Measurements from ENCODE around the gene ZBTB16.

The ZBTB16 gene

DNA sequence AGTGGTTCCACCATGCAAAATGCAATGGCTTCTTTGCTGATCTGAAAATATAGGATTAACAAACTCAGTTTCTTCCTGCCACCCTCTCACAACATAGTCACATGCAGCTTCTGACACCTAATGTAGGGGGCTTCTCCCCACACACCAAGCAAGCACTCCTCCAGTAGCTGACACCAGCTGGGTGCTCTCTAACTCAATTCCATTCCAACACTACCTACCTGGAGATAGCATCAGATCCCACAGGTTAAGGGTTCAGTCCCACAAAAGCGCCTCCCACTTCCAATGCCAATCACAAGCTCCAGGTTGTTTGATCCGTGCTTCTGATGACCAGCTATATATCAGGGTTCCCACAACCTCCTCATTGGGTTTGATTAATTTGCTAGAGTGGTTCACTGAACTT is 204.9 kb downstream of the ZBTB16 start:
- no peak for TF ChIP-seq EZH2phosphoT487 (IDR thresholded peaks at IDR 0.05; ENCODE audit: low read length)
- TF ChIP-seq, protein P1, sequence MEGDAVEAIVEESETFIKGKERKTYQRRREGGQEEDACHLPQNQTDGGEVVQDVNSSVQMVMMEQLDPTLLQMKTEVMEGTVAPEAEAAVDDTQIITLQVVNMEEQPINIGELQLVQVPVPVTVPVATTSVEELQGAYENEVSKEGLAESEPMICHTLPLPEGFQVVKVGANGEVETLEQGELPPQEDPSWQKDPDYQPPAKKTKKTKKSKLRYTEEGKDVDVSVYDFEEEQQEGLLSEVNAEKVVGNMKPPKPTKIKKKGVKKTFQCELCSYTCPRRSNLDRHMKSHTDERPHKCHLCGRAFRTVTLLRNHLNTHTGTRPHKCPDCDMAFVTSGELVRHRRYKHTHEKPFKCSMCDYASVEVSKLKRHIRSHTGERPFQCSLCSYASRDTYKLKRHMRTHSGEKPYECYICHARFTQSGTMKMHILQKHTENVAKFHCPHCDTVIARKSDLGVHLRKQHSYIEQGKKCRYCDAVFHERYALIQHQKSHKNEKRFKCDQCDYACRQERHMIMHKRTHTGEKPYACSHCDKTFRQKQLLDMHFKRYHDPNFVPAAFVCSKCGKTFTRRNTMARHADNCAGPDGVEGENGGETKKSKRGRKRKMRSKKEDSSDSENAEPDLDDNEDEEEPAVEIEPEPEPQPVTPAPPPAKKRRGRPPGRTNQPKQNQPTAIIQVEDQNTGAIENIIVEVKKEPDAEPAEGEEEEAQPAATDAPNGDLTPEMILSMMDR (IDR thresholded peaks at IDR 0.05; ENCODE audit: low read length), result no peak
- no peak for TF ChIP-seq EZH2 (optimal IDR thresholded peaks at IDR 0.05; ENCODE audit: low read depth, low read length)
- Histone ChIP-seq H3K4me1 (ENCODE audit: low read length) (no peaks in the 10 kb centered on the region), H3F3A (ENCODE audit: insufficient read depth, low read length) (no peaks in the 10 kb centered on the region), H3K4me2 (ENCODE audit: low read depth, low read length) (no peak overlapping the region), H3K9me3 (replicated peaks; ENCODE audit: insufficient read depth, low read length) (no peaks in the 10 kb centered on the region), H3K4me3 (ENCODE audit: low read length) (no peak overlapping the region), H4K20me1 (ENCODE audit: insufficient read depth, low read length) (no peaks in the 10 kb centered on the region), H3K79me2 (ENCODE audit: low read length) (no peaks in the 10 kb centered on the region), H3K27ac (ENCODE audit: low read length) (no peak overlapping the region), H3K9ac (ENCODE audit: low read length) (no peak overlapping the region), H3K36me3 (replicated peaks; ENCODE audit: insufficient read depth, low read length) (no peaks in the 10 kb centered on the region), H2AFZ (ENCODE audit: low read length) (no peak overlapping the region), H3K27me3 (replicated peaks; ENCODE audit: insufficient read depth, low read length) (no peaks in the 10 kb centered on the region), H3K9me2 (replicated peaks; ENCODE audit: insufficient read depth, low read length) (no peaks in the 10 kb centered on the region)
- no peak for DNase-seq

DNA sequence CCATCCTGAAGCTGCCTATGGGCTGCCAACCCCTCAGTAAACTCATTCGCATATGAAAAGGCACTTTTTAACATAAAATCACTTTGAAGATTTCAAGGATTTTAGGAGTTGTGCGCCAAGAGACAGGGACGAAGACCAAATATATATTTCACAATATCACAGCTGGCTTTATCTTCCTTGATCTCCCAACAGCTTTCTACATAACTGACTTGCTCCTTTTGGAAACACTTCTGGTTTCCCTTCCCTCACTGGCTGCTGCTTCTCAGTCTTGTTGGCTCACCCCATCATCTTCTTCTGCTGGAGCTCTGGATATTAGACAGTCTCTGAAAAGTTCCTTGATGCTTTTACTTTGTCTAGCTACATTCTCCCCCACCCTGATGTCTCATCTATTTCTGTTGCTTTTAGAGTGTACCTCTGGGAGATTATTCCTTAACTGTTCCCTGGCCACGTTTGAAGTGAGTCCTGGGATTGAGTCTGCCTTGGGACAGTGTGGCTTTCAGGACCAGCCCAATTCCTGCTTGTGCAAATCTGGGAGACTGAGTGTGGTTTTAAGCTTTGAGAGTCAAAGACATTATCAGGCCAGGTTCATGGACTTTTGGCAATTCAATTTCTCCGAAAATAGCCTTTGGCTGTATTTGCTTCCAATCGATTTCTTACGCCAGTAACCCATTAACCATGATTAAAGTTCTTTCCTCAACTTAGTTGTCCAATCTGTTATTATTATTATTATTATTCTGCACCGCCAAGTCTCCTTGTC is 205.8 kb downstream of the ZBTB16 start:
- H3K36me3 ChIP-seq (replicated peaks; ENCODE audit: insufficient read depth, low read length), result no peaks in the 10 kb centered on the region
- no peak overlapping the region for H3K4me2 ChIP-seq (ENCODE audit: low read depth, low read length)
- no peak overlapping the region for H3K4me3 ChIP-seq (ENCODE audit: low read length)
- TF ChIP-seq EZH2phosphoT487 (IDR thresholded peaks at IDR 0.05; ENCODE audit: low read length) (no peak), EZH2 (optimal IDR thresholded peaks at IDR 0.05; ENCODE audit: low read depth, low read length) (no peak)
- TF ChIP-seq, protein P1 (IDR thresholded peaks at IDR 0.05; ENCODE audit: low read length), result no peak
- H3K79me2 ChIP-seq (ENCODE audit: low read length), result no peaks in the 10 kb centered on the region
- no peaks in the 10 kb centered on the region for H3K4me1 ChIP-seq (ENCODE audit: low read length)
- no peaks in the 10 kb centered on the region for H3K9me2 ChIP-seq (replicated peaks; ENCODE audit: insufficient read depth, low read length)
- H3K27me3 ChIP-seq (replicated peaks; ENCODE audit: insufficient read depth, low read length), result no peaks in the 10 kb centered on the region
- H3K9ac ChIP-seq (ENCODE audit: low read length), result no peak overlapping the region
- H4K20me1 ChIP-seq (ENCODE audit: insufficient read depth, low read length), result no peaks in the 10 kb centered on the region
- H3F3A ChIP-seq (ENCODE audit: insufficient read depth, low read length), result no peaks in the 10 kb centered on the region
- no peaks in the 10 kb centered on the region for H3K9me3 ChIP-seq (replicated peaks; ENCODE audit: insufficient read depth, low read length)
- DNase-seq, result no peak
- H2AFZ ChIP-seq (ENCODE audit: low read length), result no peak overlapping the region
- no peak overlapping the region for H3K27ac ChIP-seq (ENCODE audit: low read length)

DNA sequence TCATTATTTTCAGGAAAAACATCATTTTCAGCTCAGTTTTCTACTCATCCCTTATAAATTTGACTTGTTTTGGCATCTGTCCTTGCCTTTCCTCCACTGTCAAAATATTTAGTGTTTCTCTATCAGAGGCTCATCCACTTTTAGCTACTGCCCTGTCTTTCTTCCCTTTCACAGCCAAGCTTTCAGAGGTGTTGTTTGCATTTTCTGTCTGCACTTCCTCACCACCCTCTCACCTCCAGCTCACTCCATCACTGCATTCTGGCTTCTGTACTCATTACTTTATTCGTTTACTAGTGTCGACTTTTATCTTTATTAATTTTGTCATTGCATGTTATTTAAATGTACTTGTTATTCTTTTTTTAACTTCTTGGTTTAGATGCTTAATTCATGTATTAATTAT is 210.0 kb downstream of the ZBTB16 start:
- no peaks in the 10 kb centered on the region for H4K20me1 ChIP-seq (ENCODE audit: insufficient read depth, low read length)
- no peak overlapping the region for H3K27ac ChIP-seq (ENCODE audit: low read length)
- H2AFZ ChIP-seq (ENCODE audit: low read length), result no peak overlapping the region
- no peaks in the 10 kb centered on the region for H3F3A ChIP-seq (ENCODE audit: insufficient read depth, low read length)
- no peaks in the 10 kb centered on the region for H3K9me2 ChIP-seq (replicated peaks; ENCODE audit: insufficient read depth, low read length)
- H3K4me1 ChIP-seq (ENCODE audit: low read length), result no peaks in the 10 kb centered on the region
- no peaks in the 10 kb centered on the region for H3K27me3 ChIP-seq (replicated peaks; ENCODE audit: insufficient read depth, low read length)
- H3K9me3 ChIP-seq (replicated peaks; ENCODE audit: insufficient read depth, low read length), result no peaks in the 10 kb centered on the region
- H3K4me3 ChIP-seq (ENCODE audit: low read length), result no peak overlapping the region
- DNase-seq, result no peak
- H3K4me2 ChIP-seq (ENCODE audit: low read depth, low read length), result no peak overlapping the region
- H3K9ac ChIP-seq (ENCODE audit: low read length), result no peak overlapping the region
- H3K36me3 ChIP-seq (replicated peaks; ENCODE audit: insufficient read depth, low read length), result no peaks in the 10 kb centered on the region
- no peaks in the 10 kb centered on the region for H3K79me2 ChIP-seq (ENCODE audit: low read length)
- TF ChIP-seq EZH2phosphoT487 (IDR thresholded peaks at IDR 0.05; ENCODE audit: low read length) (no peak), EZH2 (optimal IDR thresholded peaks at IDR 0.05; ENCODE audit: low read depth, low read length) (no peak)
- TF ChIP-seq, protein P1 (IDR thresholded peaks at IDR 0.05; ENCODE audit: low read length), result no peak

Measured in MM.1S (cell line).